Occipital lobe (tissue), 3 donors: Measurements from ENCODE around the gene RCN1. TPM values are rescaled to one million over a fixed set of nuclear protein-coding genes. Genes with fewer than 3 reads are reported as not detected.

ENCODE experiments used
- DNase-seq: peaks from one replicate; lab custom pipeline; 2025; lab: John Stamatoyannopoulos, UW
- small RNA-seq: library from RNA; depleted of rRNA; stranded (forward); fragments of <200 nt; gene quantifications from one replicate; pipeline ENCODE3, GENCODE V24; 2014
- total RNA-seq: library from RNA; depleted of rRNA; stranded (reverse); fragments of >200 nt; gene quantifications from one replicate; pipeline ENCODE4 v1.2.3, GENCODE V29; 2014

The RCN1 gene
- total RNA-seq, 1 donor from 2014 or later = 22.0 TPM

GRCh38 chr11:32153747-32154146 lies 62.9 kb downstream of the RCN1 start:
- DNase-seq = no peak

GRCh38 chr11:32154275-32154674 lies 63.4 kb downstream of the RCN1 start:
- no peak for DNase-seq

Small RNA genes within 50 kb of the gene (small RNA-seq; reads per million reads assigned to genes)
- 0.12 reads per million for gene RF00012
